UCSD-AML1 (cell line): ENCODE measurements around the gene INPPL1.

Source experiments
- DNase-seq: peaks from one replicate; lab custom pipeline; 2025; ENCODE audit not compliant: unreplicated experiment; lab: John Stamatoyannopoulos, UW

INPPL1 gene

GRCh38 chr11:72274435-72274834 lies 49.9 kb downstream of the INPPL1 start:
- DNase-seq, result no peak

- DNase-seq, result no peak
These were observed 54.3 kb downstream of the INPPL1 start for GRCh38 chr11:72278905-72279304.

- no peak for DNase-seq
These were observed 55.5 kb downstream of the INPPL1 start for GRCh38 chr11:72280037-72280436.

- DNase-seq, result no peak
These were observed 56.3 kb downstream of the INPPL1 start for GRCh38 chr11:72280726-72281315.

GRCh38 chr11:72283947-72284346 lies 59.4 kb downstream of the INPPL1 start:
- DNase-seq, result no peak

GRCh38 chr11:72287293-72287692 lies 62.7 kb downstream of the INPPL1 start:
- no peak for DNase-seq
